Muscle of leg (tissue), 11 donors: Measurements from ENCODE around the gene HERC2. TPM values are rescaled to one million over a fixed set of nuclear protein-coding genes. Genes with fewer than 3 reads are reported as not detected.
"Not testable (repeated sequence)": the region's sequence is repeated elsewhere in the genome, so short reads cannot be mapped to it uniquely, and the experiment has no call there.

Experiments used
- DNase-seq: peaks from one replicate; pipeline ENCODE4 v3.0.0; 2013
- H3K27ac ChIP-seq: one replicate; pipeline ENCODE4 v1.5.1; 2013; ENCODE audit warnings: mild to moderate bottlenecking, low read length, control low read depth
- H3K27me3 ChIP-seq: one replicate; pipeline ENCODE4 v1.6.1; 2013; ENCODE audit warnings: low read length; ENCODE audit not compliant: control insufficient read depth, insufficient read depth
- H3K36me3 ChIP-seq: one replicate; pipeline ENCODE4 v1.6.1; 2013; ENCODE audit warnings: low read length; ENCODE audit not compliant: control insufficient read depth, insufficient read depth
- H3K4me1 ChIP-seq: one replicate; pipeline ENCODE4 v1.6.1; 2013; ENCODE audit warnings: low read length; ENCODE audit not compliant: control insufficient read depth, insufficient read depth
- H3K4me3 ChIP-seq: one replicate; pipeline ENCODE4 v1.5.1; 2013; ENCODE audit warnings: low read length, control low read depth
- H3K9me3 ChIP-seq: replicated peaks from 2 replicates; pipeline ENCODE4 v1.6.1; 2013; ENCODE audit warnings: low read depth, low read length; ENCODE audit not compliant: control insufficient read depth
- WGBS: methylation state at CpG from one replicate; pipeline ENCODE4 v1.1.5; 2013; ENCODE audit warnings: missing lambda C conversion rate; ENCODE audit not compliant: insufficient coverage; 5-methylcytosine and 5-hydroxymethylcytosine counted together
- polyA plus RNA-seq, 8 donors: library from polyadenylated mRNA; unstranded; fragments of 120-200 nt; gene quantifications; one replicate each; pipeline versions ENCODE4 v1.2.1 to v1.2.3, GENCODE V29; 2013; ENCODE audit warnings: inconsistent platforms in 1 of 8, low replicate concordance in 1 of 8; ENCODE audit not compliant: insufficient read length in 8 of 8, insufficient read depth in 1 of 8
- total RNA-seq: library from RNA; stranded (reverse); fragments of 120-200 nt; gene quantifications from one replicate; pipeline ENCODE4 v1.2.4, GENCODE V29; 2013

The HERC2 gene
- total and polyA plus RNA-seq, 9 donors = 31.8 to 40.5 (median 36.4) TPM

DNA sequence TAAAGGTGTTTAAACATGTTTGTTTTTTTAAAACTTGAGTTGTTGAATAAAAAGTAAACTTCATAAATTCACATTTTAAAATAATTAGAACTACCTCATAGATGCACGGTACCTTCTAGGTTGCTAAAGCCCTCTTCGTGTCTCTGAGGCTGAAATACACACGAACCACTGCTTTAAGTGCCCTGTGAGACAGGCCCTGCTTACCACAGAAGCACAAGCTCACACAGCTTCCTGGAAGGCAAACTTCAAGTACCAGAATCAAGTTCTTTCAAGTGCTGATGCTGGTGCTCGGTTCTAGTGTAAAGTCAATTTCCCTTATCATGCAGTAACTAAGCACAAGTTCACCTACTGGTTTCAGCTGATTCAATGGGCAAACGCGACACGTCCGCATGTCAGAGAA is 108.6 kb downstream of the HERC2 start:
- H3K27ac ChIP-seq, H3K9me3 ChIP-seq, H3K27me3 ChIP-seq, H3K4me3 ChIP-seq, DNase-seq, H3K4me1 ChIP-seq: not testable (repeated sequence)
- H3K36me3 ChIP-seq = peaks cover 18% of the 10 kb centered on the region
- WGBS = 96% methylated on average over 5 of the region's 8 CpGs

DNA sequence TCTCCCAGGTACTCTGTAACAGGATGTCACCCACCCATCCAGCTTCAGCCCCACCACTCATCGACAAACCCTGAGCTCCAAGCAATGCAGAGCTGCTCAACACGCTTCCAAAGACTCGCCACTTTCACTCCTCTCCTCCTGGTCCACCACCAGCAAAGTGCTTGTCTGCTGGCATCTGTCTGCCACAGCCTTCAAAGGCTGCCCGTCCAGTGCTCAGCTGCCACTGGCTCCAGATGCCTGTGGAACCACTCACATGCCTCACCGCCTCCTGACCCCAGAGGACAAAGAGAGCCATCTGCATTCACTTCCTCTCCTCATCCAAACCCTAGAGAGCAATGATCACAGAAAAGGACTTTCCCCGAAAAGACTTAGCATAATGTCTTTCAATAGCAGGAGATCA is 113.4 kb downstream of the HERC2 start:
- no peak overlapping the region for H3K4me3 ChIP-seq
- DNase-seq = no peak
- no peaks in the 10 kb centered on the region for H3K4me1 ChIP-seq
- no peaks in the 10 kb centered on the region for H3K27me3 ChIP-seq
- no peak overlapping the region for H3K27ac ChIP-seq
- no peaks in the 10 kb centered on the region for H3K9me3 ChIP-seq
- 92% methylated on average over 4 of the region's 6 CpGs for WGBS
- peaks cover 11% of the 10 kb centered on the region for H3K36me3 ChIP-seq

- H3K27ac ChIP-seq, H3K27me3 ChIP-seq, H3K4me1 ChIP-seq, H3K9me3 ChIP-seq, DNase-seq, H3K4me3 ChIP-seq: not testable (repeated sequence)
- H3K36me3 ChIP-seq = peaks cover 12% of the 10 kb centered on the region
- no CpG with 5 or more reads among the region's 10 CpGs for WGBS
Observed at GRCh38 chr15:28205640-28206039, 116.3 kb downstream of the HERC2 start.

DNA sequence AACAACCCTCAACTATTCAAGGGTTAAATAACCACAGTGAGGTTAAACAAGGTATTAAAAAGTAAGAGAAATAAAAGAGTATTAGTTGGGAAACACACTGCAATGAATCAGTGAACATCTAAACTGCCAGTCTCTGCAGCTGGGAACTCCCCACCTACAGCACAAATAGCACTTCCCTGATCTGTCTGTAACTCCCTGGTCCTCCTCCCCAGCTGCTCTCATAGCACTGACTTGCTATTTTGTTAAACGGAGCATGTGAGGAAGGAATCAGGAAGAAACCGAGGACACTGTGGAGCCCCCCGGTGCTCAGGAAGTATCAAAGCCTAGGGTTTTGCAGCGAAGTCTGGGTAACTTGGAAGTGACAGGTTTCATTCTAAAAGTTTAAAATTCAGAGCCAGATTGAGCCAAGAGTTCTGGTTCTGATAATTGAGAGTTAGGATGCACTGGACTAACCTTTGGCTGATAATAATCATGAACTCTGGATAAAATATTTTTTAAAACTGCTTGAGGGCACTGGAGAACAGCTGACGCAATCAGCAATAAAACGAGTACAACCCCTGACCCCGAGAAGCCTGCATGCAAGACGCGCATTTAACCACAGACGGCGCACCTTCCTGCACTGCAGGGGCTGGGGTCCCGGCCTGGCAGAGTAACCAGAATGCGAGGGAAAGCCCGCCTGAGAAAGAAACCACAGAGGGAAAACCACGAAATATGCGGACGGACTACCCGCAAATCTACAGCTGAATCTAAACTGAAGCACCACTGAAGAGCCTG is 118.7 kb downstream of the HERC2 start:
- peaks cover 15% of the 10 kb centered on the region for H3K36me3 ChIP-seq
- not testable (repeated sequence) for H3K27me3 ChIP-seq, DNase-seq, H3K9me3 ChIP-seq, H3K4me3 ChIP-seq, H3K27ac ChIP-seq, H3K4me1 ChIP-seq
- 78% methylated on average over 7 of the region's 18 CpGs for WGBS

DNA sequence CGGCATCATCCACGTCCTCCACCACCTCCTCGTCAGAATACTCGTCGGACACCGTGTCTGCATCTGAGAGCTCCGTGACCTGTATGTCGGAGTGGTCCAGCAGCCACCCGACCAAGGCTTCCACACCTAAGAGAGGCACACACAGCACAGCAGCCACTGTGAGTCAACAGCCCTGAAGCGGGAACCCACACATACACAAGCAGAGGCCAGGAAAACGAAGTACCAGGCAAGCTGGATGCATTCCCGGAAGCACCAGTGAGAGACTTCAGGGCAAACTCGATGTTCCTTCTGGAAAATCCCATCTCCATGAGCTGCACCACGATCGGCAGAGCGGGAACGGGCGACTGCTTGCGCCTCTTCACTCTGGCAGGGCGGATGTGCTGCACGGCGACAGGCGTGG is 119.9 kb downstream of the HERC2 start:
- not testable (repeated sequence) for H3K27ac ChIP-seq, H3K4me1 ChIP-seq, H3K9me3 ChIP-seq, DNase-seq, H3K27me3 ChIP-seq, H3K4me3 ChIP-seq
- peaks cover 18% of the 10 kb centered on the region for H3K36me3 ChIP-seq
- 80% methylated on average over 1 of the region's 23 CpGs for WGBS

GRCh38 chr15:28198215-28198614 is 123.8 kb downstream of the HERC2 start:
- DNase-seq, H3K27me3 ChIP-seq, H3K9me3 ChIP-seq, H3K27ac ChIP-seq, H3K4me3 ChIP-seq, H3K4me1 ChIP-seq: not testable (repeated sequence)
- no CpG with 5 or more reads among the region's 2 CpGs for whole genome bisulfite sequencing
- peaks cover 14% of the 10 kb centered on the region for H3K36me3 ChIP-seq

- not testable (repeated sequence) for H3K27ac ChIP-seq, H3K4me1 ChIP-seq, H3K27me3 ChIP-seq, DNase-seq, H3K4me3 ChIP-seq, H3K9me3 ChIP-seq
- H3K36me3 ChIP-seq = peaks cover 14% of the 10 kb centered on the region
- WGBS = no CpG with 5 or more reads among the region's 4 CpGs
Observed at GRCh38 chr15:28197694-28198093, 124.3 kb downstream of the HERC2 start.

- DNase-seq, H3K4me1 ChIP-seq, H3K27me3 ChIP-seq, H3K27ac ChIP-seq, H3K4me3 ChIP-seq, H3K9me3 ChIP-seq: not testable (repeated sequence)
- peaks cover 17% of the 10 kb centered on the region for H3K36me3 ChIP-seq
- no CpG with 5 or more reads among the region's 5 CpGs for WGBS
Observed at GRCh38 chr15:28196581-28196980, 125.4 kb downstream of the HERC2 start.

GRCh38 chr15:28192772-28193171 is 129.2 kb downstream of the HERC2 start:
- Histone ChIP-seq H3K27me3 (no peaks in the 10 kb centered on the region), H3K27ac (no peak overlapping the region), H3K9me3 (no peaks in the 10 kb centered on the region), H3K36me3 (peaks cover 22% of the 10 kb centered on the region), H3K4me3 (no peak overlapping the region), H3K4me1 (no peaks in the 10 kb centered on the region)
- no peak for DNase-seq
- no CpG with 5 or more reads among the region's 1 CpG for WGBS

- H3K27ac ChIP-seq = no peak overlapping the region
- H3K36me3 ChIP-seq = peaks cover 26% of the 10 kb centered on the region
- no peaks in the 10 kb centered on the region for H3K27me3 ChIP-seq
- no peaks in the 10 kb centered on the region for H3K9me3 ChIP-seq
- WGBS = 45% methylated on average over 13 of the region's 15 CpGs
- H3K4me1 ChIP-seq = no peaks in the 10 kb centered on the region
- no peak overlapping the region for H3K4me3 ChIP-seq
- DNase-seq = peak; percentile 81
Observed at GRCh38 chr15:28191832-28192231, 130.1 kb downstream of the HERC2 start.
